NCI-H2227 (cell line): ENCODE data around the gene NBPF1.
"Not testable (repeated sequence)": the region's sequence is repeated elsewhere in the genome, so short reads cannot be mapped to it uniquely, and the experiment has no call there.

ENCODE experiments used
- DNase-seq: peaks from one replicate; lab custom pipeline; 2025; ENCODE audit not compliant: unreplicated experiment; lab: John Stamatoyannopoulos, UW

Gene NBPF1

GRCh38 chr1:16607853-16608815 is 5.2 kb downstream of the NBPF1 start:
- DNase-seq, result not testable (repeated sequence)

- no peak for DNase-seq
These were observed 5.9 kb downstream of the NBPF1 start for GRCh38 chr1:16607433-16607851.

GRCh38 chr1:16606666-16607432 is 6.5 kb downstream of the NBPF1 start:
- DNase-seq, result not testable (repeated sequence)

GRCh38 chr1:16605532-16606505 is 7.5 kb downstream of the NBPF1 start:
- DNase-seq, result no peak

- DNase-seq, result no peak
These were observed 8.2 kb downstream of the NBPF1 start for GRCh38 chr1:16605213-16605525.

- not testable (repeated sequence) for DNase-seq
These were observed 8.7 kb downstream of the NBPF1 start for GRCh38 chr1:16604514-16605212.

- not testable (repeated sequence) for DNase-seq
These were observed 9.7 kb downstream of the NBPF1 start for GRCh38 chr1:16603623-16604022.

GRCh38 chr1:16602336-16603011 is 10.9 kb downstream of the NBPF1 start:
- not testable (repeated sequence) for DNase-seq

GRCh38 chr1:16600855-16601786 is 12.2 kb downstream of the NBPF1 start:
- DNase-seq, result not testable (repeated sequence)

- DNase-seq, result not testable (repeated sequence)
These were observed 14.0 kb downstream of the NBPF1 start for GRCh38 chr1:16599326-16599725.

GRCh38 chr1:16595216-16595615 is 18.1 kb downstream of the NBPF1 start:
- DNase-seq, result not testable (repeated sequence)

GRCh38 chr1:16591845-16592244 is 21.5 kb downstream of the NBPF1 start:
- not testable (repeated sequence) for DNase-seq

GRCh38 chr1:16588081-16588480 is 25.3 kb downstream of the NBPF1 start:
- not testable (repeated sequence) for DNase-seq

- DNase-seq, result not testable (repeated sequence)
These were observed 25.7 kb downstream of the NBPF1 start for GRCh38 chr1:16587639-16588038.

- DNase-seq, result not testable (repeated sequence)
These were observed 48.0 kb downstream of the NBPF1 start for GRCh38 chr1:16565324-16565723.

GRCh38 chr1:16561035-16561434 is 52.3 kb downstream of the NBPF1 start:
- DNase-seq, result not testable (repeated sequence)

GRCh38 chr1:16560498-16560897 is 52.9 kb downstream of the NBPF1 start:
- DNase-seq, result not testable (repeated sequence)

GRCh38 chr1:16559688-16560087 is 53.7 kb downstream of the NBPF1 start:
- not testable (repeated sequence) for DNase-seq
